ENCODE results near the gene CCNB2. TPM values are rescaled to one million over a fixed set of nuclear protein-coding genes. Genes with fewer than 3 reads are reported as not detected.

Gene CCNB2
- total RNA-seq, 1 experiment from 2014 or later: 210 TPM

DNA sequence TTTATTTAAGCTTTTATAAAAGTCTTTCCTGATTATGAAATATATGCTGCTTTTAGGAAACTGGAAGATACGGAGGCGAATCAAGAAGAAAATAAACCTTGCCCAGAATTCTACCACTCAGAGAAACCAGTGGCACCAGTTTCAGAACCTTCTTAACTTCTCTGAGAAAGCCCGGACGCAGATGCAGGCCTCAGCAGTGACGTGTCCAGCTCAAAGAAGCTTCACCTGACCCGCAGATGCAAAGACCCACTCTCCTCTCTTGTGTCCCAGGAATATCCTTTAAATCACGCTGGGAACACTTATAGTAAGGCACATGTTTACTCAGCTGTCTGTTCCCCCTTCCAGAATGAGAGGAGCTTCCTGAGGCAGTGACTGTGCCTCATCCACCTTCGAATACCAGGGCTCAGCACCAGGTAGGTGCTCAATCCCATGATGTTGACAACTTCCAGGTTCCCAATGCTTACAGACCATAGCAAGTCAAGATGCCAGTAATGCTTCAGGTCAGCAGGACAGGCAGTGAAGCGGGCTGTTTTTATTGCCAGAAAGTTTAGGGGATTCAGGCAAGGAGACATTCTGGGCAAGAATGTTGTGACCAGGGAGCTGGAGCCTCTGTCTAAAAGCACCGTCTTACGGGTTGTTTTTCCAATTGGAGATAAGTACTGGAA is 61.8 kb downstream of the CCNB2 start:
- DNase-seq (ENCODE audit: low spot score): no peak

DNA sequence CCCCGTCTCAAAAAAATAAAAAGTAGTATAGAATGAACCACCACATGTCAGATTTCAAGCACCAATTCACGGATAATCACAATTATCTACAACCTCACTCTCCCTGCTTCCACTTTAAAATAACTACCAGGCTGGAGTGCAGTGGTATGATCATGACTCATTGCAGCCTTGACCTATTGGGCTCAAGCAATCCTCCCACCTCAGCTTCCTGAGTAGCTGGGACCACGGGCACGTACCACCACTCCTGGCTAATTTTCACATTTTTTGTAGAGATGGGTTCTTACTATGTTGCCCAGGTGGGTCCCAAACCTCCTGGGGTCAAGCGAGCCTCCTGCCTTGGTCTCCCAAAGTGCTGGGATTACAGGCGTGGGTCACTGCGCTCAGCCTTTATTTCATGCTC is 63.6 kb downstream of the CCNB2 start:
- peak; percentile 48 for DNase-seq (ENCODE audit: low spot score)

DNA sequence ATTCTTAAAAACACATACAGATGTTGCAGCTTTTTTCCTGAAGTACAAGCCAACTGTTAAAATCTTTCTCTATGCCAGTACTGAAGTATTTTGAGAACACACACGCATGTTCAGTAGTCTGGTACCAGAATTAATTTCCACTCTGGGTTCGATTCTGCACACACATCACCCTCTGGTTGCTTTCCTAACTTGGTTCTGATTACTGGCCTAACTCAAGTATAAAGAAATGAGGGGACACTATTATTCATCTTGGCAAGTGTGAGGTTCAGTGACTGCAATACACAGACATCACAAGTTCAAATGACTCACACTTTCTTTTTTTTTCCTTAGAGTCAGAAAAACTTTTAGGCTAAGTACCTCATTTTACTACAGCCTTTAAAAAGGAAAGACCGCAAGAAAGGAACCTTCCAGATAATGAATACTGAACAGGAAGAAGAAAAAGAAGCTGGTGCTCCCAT is 64.3 kb downstream of the CCNB2 start:
- DNase-seq (ENCODE audit: low spot score): peak; percentile 58

DNA sequence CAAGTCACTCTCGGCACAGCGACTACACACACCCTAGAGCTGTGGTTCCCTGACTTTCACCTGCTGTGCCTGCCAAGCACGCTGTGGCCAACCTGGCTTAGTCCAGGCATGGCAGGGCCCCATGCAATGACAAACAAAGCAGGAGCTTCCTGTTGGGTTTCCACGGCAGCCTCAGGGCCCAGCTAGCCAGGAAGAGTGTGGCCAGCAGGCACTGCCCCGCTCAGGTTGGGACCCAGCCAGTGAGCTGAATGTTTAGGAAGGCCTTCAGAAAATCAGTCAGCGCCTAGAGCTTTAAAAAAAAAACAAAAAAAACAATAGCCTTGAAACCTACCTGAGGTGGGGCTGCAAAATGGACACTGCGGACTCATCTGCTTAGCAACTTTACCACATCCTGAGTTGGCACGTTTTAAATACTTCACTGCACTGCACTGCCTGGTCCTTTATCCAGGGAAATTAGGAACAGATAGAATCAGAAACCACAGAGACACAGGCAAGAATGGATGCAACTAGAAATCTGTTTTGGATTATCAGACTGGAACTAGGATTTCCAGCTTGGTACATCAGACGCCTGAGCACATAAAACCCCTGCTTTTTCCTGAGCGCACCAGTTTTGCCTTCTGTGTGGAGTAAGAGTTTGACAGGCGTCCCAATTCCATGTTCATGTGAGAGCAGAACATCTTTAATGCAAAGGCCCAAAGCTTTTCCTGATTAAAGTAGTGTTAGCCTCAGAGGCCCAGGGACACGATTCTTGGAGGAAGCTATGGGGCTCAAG is 65.5 kb downstream of the CCNB2 start:
- DNase-seq (ENCODE audit: low spot score): peak; percentile 92

DNA sequence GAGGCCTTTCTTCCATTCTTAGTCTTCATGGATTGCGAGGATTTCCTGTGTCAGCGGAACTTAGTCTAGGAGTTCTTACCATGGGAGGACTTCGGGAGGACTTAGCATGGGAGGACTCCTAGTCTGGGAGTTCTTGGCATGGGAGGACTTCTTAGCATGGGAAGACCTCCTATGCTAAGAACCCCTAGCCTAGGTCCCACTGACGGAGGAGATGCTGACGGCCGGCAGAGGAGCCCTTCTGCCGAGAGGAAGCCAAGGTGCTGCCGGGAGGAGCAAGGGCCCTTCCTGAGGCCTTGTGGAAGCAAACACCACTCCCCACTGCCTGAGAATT is 66.1 kb downstream of the CCNB2 start:
- DNase-seq (ENCODE audit: low spot score): no peak

DNA sequence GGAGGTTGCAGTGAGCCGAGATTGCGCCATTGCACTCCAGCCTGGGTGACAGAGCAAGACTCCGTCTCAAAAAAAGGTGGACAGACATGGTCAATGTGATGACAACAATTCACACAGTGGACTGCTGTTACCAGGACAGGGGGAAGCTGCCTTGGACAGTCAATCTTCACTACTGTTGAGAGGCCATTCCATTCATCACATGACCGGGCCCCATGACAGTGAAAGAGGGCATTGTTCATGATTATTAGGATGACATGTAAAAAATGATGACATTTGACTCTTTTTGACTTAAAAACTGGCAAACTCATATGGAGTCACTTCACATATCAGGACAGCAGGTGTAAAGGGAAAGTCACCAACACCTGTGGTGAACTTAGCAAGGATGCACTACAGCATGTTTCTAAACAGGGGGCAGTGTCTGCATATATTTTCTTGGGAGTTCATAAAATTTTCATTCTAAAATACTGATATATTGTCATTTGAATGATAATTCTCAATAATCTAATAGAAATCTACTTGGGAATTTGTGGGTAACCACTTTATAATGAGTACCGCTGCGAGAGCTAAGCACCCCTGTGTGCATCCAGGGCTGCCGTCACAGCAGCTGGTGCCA is 67.4 kb downstream of the CCNB2 start:
- no peak for DNase-seq (ENCODE audit: low spot score)

DNA sequence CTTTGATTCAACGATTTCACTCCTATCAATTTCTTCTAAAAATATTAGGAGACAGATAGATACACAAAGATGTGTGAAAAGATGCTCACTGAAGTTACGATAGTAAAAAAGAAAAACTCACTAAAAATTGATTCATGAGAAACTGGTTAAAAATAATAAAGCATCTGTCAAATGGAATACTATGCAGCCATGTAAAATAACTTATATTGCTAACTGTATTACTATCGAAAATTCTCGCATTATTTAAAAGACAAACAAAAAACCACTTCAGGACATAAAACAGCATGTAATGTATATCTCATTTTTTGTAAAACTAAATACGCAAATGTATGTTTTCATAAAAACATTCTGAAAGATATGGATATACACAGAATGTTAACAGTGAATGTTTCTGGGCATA is 68.2 kb downstream of the CCNB2 start:
- DNase-seq (ENCODE audit: low spot score): no peak

DNA sequence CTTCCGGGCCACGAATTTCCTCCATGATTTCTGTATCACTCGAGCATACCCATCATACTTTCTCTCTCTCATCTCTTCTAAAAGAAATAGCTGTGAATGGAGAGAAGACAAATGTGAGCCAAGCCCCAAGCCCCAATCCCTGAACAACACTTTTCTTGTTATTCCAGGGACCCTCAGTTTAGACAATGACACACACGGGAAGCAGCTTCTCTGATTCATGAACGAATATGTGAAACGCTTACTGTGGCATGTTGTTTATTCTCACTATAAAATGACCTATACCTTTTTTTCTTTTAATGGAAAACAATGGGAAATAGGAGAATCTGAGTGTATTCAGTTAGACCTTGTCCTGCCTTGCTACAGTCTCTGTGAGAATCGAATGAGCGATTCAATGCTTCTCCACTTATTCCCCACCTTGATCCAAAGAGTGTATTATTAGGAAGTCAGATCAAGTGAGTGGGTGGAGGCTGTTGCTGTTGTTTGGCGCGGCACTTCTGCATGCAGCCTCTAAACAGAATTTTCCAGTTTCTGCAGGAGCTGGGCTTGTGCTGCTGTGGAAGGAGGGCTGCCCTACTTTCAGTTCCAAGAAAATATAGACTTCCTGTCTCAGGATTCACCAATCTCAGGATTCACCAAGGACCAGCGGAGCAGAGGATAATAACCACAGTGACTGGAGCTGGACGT is 69.3 kb downstream of the CCNB2 start:
- DNase-seq (ENCODE audit: low spot score): no peak

Other genes with a start within 250 kb of the CCNB2 start
- gene SLTM, start 171.5 kb upstream of the CCNB2 start, total RNA-seq (2014; rRNA removed; shearing (Covaris generic)): 42.8 and 49.1 TPM in 2 replicates
- 10.4 and 12.4 TPM in 2 replicates for gene RNF111, start 117.5 kb upstream of the CCNB2 start, total RNA-seq (2014; rRNA removed; shearing (Covaris generic))
- gene LDHAL6B, start 101.7 kb downstream of the CCNB2 start, total RNA-seq (2014; rRNA removed; shearing (Covaris generic)): not detected in 2 replicates

Measured in H4 (cell line).